Stimulated activated CD8-positive, alpha-beta memory T cell treated with anti-CD3 and anti-CD28 coated beads, Interleukin-2, amount 100 ng/mL, for 48 hours (primary cell): Measurements from ENCODE around the gene STRADB.
"Not testable (repeated sequence)": the region's sequence is repeated elsewhere in the genome, so short reads cannot be mapped to it uniquely, and the experiment has no call there.

ENCODE experiments used
- DNase-seq, 2 donors: peaks; one replicate each; pipeline ENCODE4 v3.0.0-alpha.2; 2020; ENCODE audit warnings: low read depth in 2 of 2

The STRADB gene

GRCh38 chr2:201451292-201452057 is at the start of gene STRADB, which contains the start of gene TRAK2:
Gene STRADB (plus strand): TSS chr2:201451740. CDS start chr2:201454841, 3,101 bp downstream.
Gene TRAK2 (minus strand): TSS chr2:201451458. CDS start chr2:201420507, 30,951 bp downstream.
- DNase-seq: peak; percentile 88 to 95

GRCh38 chr2:201401815-201402214 is 49.7 kb upstream of the STRADB start:
- no peak for DNase-seq

GRCh38 chr2:201402651-201403562 is 48.6 kb upstream of the STRADB start:
- DNase-seq: no peak

- no peak for DNase-seq
Observed at GRCh38 chr2:201403880-201404279, 47.7 kb upstream of the STRADB start.

- no peak for DNase-seq
Observed at GRCh38 chr2:201404699-201405280, 46.8 kb upstream of the STRADB start.

- no peak for DNase-seq
Observed at GRCh38 chr2:201406077-201406662, 45.4 kb upstream of the STRADB start.

- no peak for DNase-seq
Observed at GRCh38 chr2:201407265-201407664, 44.3 kb upstream of the STRADB start.

- DNase-seq: no peak
Observed at GRCh38 chr2:201408931-201409330, 42.6 kb upstream of the STRADB start.

GRCh38 chr2:201411421-201411820 is 40.1 kb upstream of the STRADB start:
- DNase-seq: no peak

- DNase-seq: no peak
Observed at GRCh38 chr2:201413143-201413542, 38.4 kb upstream of the STRADB start.

- DNase-seq: no peak
Observed at GRCh38 chr2:201413552-201413951, 38.0 kb upstream of the STRADB start.

- DNase-seq: no peak
Observed at GRCh38 chr2:201414099-201415023, 37.2 kb upstream of the STRADB start.

- DNase-seq: no peak
Observed at GRCh38 chr2:201415149-201415548, 36.4 kb upstream of the STRADB start.

GRCh38 chr2:201419057-201419635 is 32.4 kb upstream of the STRADB start:
- DNase-seq: no peak

- no peak for DNase-seq
Observed at GRCh38 chr2:201419986-201420385, 31.6 kb upstream of the STRADB start.

GRCh38 chr2:201420442-201421113 is 31.0 kb upstream of the STRADB start:
- DNase-seq: no peak

- DNase-seq: no peak
Observed at GRCh38 chr2:201425952-201426351, 25.6 kb upstream of the STRADB start.

- DNase-seq: not testable (repeated sequence)
Observed at GRCh38 chr2:201428366-201428765, 23.2 kb upstream of the STRADB start.

- DNase-seq: not testable (repeated sequence)
Observed at GRCh38 chr2:201429835-201430234, 21.7 kb upstream of the STRADB start.

- not testable (repeated sequence) for DNase-seq
Observed at GRCh38 chr2:201430322-201430721, 21.2 kb upstream of the STRADB start.
